ENCODE measurements around the gene ZSCAN10. TPM values are rescaled to one million over a fixed set of nuclear protein-coding genes. Genes with fewer than 3 reads are reported as not detected.

The ZSCAN10 gene
- total and polyA plus RNA-seq, 9 of the 15 experiments (the other 6 are each of a cell fraction or from before 2014, with no cell fraction given) = 0.22 TPM; not detected in 8

DNA sequence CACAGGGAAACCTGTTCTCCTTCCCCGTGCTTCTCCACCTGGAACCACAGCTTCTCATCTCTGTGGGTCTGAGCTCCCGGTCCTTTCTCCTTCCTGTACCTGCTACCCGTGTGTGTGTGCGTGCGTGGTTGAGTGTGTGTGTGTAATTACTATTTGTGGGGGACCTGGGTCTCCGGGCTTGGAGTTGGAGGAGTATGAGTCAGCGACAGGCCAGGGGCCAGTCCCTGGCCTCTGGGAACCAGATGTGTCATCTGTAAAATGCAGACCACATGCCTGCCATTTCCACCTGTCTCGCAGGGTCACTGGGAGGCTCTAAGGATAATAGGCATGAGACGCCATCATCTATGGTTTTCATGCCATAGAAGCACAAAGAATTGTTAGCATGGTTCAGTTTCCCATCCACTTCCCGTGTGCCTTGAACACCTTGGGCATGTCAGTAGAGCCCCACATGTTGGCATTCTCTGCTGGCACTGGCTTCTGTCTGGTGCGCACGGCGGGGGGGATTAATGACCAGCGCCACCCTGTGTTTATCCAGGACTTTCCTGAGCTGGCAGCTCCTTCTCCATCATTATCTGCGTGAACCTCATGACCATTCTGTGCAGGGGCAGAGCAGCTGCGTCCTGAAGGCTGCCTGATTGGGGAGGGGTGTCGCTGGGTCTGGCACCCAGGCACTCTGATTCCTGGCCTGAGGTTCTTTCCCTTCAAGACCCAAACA is 14.8 kb upstream of the ZSCAN10 start (continued):
- TF ChIP-seq, protein P1, sequence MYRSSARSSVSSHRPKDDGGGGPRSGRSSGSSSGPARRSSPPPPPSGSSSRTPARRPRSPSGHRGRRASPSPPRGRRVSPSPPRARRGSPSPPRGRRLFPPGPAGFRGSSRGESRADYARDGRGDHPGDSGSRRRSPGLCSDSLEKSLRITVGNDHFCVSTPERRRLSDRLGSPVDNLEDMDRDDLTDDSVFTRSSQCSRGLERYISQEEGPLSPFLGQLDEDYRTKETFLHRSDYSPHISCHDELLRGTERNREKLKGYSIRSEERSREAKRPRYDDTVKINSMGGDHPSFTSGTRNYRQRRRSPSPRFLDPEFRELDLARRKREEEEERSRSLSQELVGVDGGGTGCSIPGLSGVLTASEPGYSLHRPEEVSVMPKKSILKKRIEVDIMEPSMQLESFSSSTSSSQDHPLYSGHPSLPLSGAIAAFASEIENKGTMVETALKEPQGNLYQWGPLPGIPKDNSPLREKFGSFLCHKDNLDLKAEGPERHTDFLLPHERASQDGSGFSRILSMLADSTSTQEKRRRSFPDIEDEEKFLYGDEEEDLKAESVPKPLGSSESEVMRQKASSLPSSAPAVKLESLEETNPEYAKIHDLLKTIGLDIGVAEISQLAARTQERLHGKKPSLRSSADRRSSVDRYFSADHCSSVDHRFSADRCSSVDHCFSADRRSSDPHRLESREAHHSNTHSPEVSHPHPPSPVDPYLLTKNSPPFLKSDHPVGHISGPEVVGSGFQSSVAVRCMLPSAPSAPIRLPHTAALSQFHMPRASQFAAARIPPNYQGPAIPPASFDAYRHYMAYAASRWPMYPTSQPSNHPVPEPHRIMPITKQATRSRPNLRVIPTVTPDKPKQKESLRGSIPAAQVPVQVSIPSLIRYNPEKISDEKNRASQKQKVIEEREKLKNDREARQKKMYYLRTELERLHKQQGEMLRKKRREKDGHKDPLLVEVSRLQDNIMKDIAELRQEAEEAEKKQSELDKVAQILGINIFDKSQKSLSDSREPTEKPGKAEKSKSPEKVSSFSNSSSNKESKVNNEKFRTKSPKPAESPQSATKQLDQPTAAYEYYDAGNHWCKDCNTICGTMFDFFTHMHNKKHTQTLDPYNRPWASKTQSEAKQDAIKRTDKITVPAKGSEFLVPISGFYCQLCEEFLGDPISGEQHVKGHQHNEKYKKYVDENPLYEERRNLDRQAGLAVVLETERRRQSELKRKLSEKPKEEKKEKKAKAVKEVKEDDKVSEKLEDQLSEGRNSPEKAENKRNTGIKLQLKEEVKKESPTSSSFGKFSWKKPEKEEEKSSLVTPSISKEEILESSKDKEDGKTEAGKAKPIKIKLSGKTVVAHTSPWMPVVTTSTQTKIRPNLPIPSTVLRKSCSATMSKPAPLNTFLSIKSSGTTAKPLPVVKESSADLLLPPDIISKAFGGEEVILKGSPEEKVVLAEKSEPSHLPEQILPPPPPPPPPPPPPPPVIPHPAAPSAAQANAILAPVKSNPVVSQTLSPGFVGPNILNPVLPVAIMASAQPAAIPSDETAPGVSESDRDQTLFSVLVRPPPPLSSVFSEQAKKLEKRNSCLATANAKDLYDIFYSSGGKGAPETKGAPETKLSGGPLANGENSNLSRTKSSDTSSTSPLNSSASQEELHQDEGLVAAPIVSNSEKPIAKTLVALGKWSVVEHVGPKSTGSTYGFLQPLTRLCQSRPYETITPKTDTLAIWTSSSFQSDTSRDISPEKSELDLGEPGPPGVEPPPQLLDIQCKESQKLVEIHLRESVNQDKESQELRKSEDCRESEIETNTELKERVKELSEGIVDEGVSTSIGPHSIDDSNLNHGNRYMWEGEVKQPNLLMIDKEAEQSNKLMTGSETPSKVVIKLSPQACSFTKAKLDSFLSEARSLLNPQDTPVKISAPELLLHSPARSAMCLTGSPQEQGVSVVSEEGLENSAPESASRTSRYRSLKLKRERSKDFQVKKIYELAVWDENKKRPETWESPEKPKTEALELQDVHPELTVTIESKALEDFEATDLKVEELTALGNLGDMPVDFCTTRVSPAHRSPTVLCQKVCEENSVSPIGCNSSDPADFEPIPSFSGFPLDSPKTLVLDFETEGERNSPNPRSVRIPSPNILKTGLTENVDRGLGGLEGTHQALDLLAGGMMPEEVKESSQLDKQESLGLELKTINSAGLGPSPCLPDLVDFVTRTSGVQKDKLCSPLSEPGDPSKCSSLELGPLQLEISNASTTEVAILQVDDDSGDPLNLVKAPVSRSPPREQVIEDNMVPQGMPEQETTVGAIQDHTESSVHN (IDR thresholded peaks at IDR 0.05; ENCODE audit: borderline replicate concordance in 1 of 2, low read depth in 1 of 2) = no peak
- TF ChIP-seq SIN3A (IDR thresholded peaks at IDR 0.05; ENCODE audit: borderline replicate concordance in 2 of 2, control insufficient read depth in 1 of 2, low read depth in 2 of 2, low read length in 2 of 2) (0 out of 4 replicates have a peak, but pooled peaks of 1 of the 2 experiments have one; percentile 44), JUN (IDR thresholded peaks at IDR 0.05; ENCODE audit: borderline replicate concordance, low read depth, low read length) (peak; percentile 48; the same call in 1 of the 2 replicates), JUN (CRISPR knock-in tag; IDR thresholded peaks at IDR 0.05; ENCODE audit: borderline replicate concordance) (no peak), ZNF134 (CRISPR knock-in tag; conservative IDR thresholded peaks at IDR 0.05) (no peak), EHMT2 (IDR thresholded peaks at IDR 0.05) (no peak), DPF2 (IDR thresholded peaks at IDR 0.05) (0 out of 2 replicates have a peak, but pooled peaks have one; percentile 34), CHD4 (IDR thresholded peaks at IDR 0.05; ENCODE audit: insufficient read depth, insufficient replicate concordance, low read depth, low read length, poor library complexity, severe bottlenecking) (no peak), EP300 (IDR thresholded peaks at IDR 0.05; ENCODE audit: low read length) (no peak), ZNF217 (CRISPR knock-in tag; IDR thresholded peaks at IDR 0.05) (no peak), ZNF253 (CRISPR knock-in tag; conservative IDR thresholded peaks at IDR 0.05) (no peak), NCOA4 (IDR thresholded peaks at IDR 0.05; ENCODE audit: partially characterized antibody) (no peak), MCM7 (IDR thresholded peaks at IDR 0.05) (no peak)
- TF ChIP-seq, protein P2, sequence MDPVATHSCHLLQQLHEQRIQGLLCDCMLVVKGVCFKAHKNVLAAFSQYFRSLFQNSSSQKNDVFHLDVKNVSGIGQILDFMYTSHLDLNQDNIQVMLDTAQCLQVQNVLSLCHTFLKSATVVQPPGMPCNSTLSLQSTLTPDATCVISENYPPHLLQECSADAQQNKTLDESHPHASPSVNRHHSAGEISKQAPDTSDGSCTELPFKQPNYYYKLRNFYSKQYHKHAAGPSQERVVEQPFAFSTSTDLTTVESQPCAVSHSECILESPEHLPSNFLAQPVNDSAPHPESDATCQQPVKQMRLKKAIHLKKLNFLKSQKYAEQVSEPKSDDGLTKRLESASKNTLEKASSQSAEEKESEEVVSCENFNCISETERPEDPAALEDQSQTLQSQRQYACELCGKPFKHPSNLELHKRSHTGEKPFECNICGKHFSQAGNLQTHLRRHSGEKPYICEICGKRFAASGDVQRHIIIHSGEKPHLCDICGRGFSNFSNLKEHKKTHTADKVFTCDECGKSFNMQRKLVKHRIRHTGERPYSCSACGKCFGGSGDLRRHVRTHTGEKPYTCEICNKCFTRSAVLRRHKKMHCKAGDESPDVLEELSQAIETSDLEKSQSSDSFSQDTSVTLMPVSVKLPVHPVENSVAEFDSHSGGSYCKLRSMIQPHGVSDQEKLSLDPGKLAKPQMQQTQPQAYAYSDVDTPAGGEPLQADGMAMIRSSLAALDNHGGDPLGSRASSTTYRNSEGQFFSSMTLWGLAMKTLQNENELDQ (CRISPR knock-in tag; IDR thresholded peaks at IDR 0.05; ENCODE audit: borderline replicate concordance) = no peak
- TF ChIP-seq, protein P3, sequence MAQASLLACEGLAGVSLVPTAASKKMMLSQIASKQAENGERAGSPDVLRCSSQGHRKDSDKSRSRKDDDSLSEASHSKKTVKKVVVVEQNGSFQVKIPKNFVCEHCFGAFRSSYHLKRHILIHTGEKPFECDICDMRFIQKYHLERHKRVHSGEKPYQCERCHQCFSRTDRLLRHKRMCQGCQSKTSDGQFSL (CRISPR knock-in tag; IDR thresholded peaks at IDR 0.05) = peak; percentile 55; the same call in 1 of the 2 replicates
- TF ChIP-seq, protein P3 (tag; IDR thresholded peaks at IDR 0.05) = no peak
